Mammary epithelial cell (primary cell): ENCODE data around the gene NRM.

Experiments used
- CTCF ChIP-seq, 2 donors: IDR thresholded peaks in 1 of 2; conservative IDR thresholded peaks in 1 of 2; 2 replicates each; pipeline ENCODE4 v1.5.1; 2011 to 2012; ENCODE audit warnings: inconsistent platforms in 2 of 2, low read length in 2 of 2, mild to moderate bottlenecking in 2 of 2, control low read depth in 1 of 2, low read depth in 1 of 2; ENCODE audit not compliant: insufficient read depth in 1 of 2; ENCODE audit errors: extremely low read depth in 1 of 2
- EZH2 ChIP-seq: IDR thresholded peaks from 2 replicates; pipeline ENCODE4 v1.6.1; 2012; ENCODE audit warnings: low read length, inconsistent platforms, borderline replicate concordance

- TF ChIP-seq CTCF (conservative IDR thresholded peaks at IDR 0.05 in 1 of 2, IDR thresholded peaks at IDR 0.05 in 1 of 2; ENCODE audit: extremely low read depth in 1 of 2, insufficient read depth in 1 of 2, low read depth in 1 of 2, low read length in 2 of 2) (no peak), EZH2 (no peak)
Measured at GRCh38 chr6:30716879-30717128, 26.0 kb upstream of the NRM start.
